Measurements from ENCODE around the gene POLR2B. TPM values are rescaled to one million over a fixed set of nuclear protein-coding genes. Genes with fewer than 3 reads are reported as not detected.
"Not testable (repeated sequence)": the region's sequence is repeated elsewhere in the genome, so short reads cannot be mapped to it uniquely, and the experiment has no call there.

POLR2B gene
- total RNA-seq, 1 donor from 2014 or later = 83.7 TPM

GRCh38 chr4:56986192-56986591 lies 7.5 kb downstream of the POLR2B start:
- DNase-seq (ENCODE audit: low read depth in 2 of 2) = no peak

DNA sequence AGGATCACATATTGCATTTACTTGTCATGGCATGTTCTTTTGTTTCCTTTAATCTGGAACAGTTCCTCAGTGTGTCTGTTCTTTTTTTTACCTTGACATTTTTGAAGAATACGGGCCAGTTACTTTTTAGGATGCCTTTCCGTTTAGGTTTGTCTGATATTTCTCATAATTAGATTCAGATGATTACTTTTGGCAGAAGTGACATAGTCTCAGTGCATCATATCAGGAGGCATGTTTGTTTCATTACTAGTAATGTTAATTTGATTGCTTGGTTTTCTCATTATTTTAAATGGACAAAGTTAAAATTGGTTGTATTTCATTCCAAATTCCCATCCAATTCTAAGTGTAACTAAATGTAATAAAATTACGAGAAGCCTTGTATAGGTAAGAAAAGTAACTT lies 8.3 kb downstream of the POLR2B start:
- DNase-seq (ENCODE audit: low read depth in 2 of 2) = no peak

- DNase-seq (ENCODE audit: low read depth in 2 of 2) = no peak
Measured at GRCh38 chr4:56990109-56990905, 11.6 kb downstream of the POLR2B start.

- peak in 1 of 2 donors; percentile 84 for DNase-seq (ENCODE audit: low read depth in 2 of 2)
Measured at GRCh38 chr4:56995525-56995924, 16.8 kb downstream of the POLR2B start.

- no peak for DNase-seq (ENCODE audit: low read depth in 2 of 2)
Measured at GRCh38 chr4:56999751-57000150, 21.1 kb downstream of the POLR2B start.

DNA sequence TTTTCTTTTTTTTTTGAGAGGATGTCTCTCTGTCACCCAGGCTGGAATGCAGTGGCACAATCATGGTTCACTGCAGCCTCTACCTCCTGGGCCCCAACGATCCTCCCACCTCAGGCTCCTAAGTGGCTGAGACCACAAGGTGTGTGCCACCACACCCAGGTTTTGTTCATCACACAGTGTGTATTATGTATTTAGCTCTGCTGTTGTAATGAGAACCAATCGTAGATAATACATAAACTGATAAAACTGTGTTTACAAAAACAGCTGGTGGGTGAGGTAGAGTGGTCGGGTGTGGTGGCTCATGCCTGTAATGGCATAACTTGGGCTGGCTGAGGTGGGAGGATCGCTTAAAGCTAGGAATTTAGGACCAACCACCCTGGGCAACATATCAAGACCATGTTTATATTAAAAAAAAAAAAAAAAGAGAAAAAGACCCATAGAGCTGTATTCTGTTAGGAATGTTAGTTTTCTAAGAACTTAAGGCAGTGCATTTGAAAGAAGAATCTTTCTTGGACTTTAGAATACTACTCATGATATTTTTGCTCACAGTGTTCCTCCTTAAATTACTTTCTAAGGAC lies 34.9 kb downstream of the POLR2B start:
- DNase-seq (ENCODE audit: low read depth in 2 of 2) = no peak

DNA sequence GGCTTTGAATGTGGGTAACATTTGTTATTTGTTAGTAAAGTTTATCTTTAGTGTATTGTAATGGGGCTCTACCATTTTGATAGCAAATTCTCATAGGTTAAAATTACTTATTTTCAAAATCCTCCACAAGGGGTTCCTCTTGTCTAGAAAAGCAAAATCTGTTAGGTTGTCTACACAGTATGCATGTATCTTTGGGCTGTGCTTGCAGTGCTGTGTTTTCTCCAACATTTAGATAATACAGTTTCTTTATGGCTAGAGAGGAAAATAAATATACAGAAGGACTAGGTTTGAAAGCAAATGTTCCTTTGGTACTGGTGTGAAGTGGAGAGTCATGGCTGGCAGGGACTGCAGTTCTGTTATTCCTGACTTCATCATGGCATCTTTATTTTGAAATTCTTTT lies 40.3 kb downstream of the POLR2B start:
- DNase-seq (ENCODE audit: low read depth in 2 of 2) = no peak

GRCh38 chr4:57020467-57021101 lies 41.9 kb downstream of the POLR2B start:
- peak in 1 of 2 donors; percentile 92 for DNase-seq (ENCODE audit: low read depth in 2 of 2)

DNA sequence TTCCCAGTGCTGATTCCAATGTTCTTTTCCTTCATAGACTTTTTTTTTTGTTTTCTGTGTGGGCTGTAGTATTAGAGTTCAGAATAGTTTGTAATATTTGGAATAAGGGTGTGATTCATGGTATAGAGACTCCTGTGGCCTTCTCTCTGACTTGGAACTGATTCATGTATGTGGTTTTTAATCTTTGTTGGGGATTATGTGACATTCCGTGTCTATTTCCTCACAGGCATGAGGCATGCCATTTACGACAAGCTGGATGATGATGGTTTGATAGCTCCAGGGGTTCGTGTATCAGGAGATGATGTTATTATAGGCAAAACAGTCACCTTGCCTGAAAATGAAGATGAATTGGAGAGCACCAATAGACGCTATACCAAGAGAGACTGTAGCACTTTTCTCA lies 44.4 kb downstream of the POLR2B start:
- peak in 1 of 2 donors; percentile 41 for DNase-seq (ENCODE audit: low read depth in 2 of 2)

GRCh38 chr4:57034520-57034919 lies 55.8 kb downstream of the POLR2B start:
- no peak for DNase-seq (ENCODE audit: low read depth in 2 of 2)

DNA sequence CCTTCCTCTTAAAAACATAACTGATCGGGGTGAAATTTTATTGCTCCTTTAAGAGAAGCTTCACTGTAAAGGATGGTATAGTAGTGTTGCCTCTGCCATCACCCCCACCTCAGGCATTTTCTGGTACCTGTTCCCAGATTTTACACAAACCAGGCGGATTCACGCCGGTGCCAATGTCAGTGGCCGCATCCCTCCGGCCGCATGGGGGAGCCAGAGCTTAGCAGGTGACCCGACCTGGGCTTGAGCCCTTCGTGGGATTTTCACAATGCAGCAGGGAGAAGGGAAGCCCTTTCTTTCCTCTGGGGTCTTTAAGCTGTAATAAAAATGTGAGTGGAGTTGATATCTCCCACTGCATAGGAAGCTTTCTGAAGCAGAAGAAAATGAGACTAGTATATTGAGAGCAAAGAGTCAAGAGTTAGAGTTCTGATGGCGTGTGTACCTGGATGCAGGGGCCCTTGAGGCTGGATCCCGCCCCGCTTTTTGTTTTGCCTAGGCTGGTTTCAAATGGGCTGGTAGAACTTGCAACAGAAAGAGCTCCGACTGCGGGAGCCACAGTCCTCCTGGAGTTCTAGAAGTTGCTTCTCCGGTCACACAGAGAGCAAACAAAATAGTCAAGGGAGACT lies 59.4 kb downstream of the POLR2B start:
- DNase-seq (ENCODE audit: low read depth in 2 of 2) = peak; percentile 34 to 57

DNA sequence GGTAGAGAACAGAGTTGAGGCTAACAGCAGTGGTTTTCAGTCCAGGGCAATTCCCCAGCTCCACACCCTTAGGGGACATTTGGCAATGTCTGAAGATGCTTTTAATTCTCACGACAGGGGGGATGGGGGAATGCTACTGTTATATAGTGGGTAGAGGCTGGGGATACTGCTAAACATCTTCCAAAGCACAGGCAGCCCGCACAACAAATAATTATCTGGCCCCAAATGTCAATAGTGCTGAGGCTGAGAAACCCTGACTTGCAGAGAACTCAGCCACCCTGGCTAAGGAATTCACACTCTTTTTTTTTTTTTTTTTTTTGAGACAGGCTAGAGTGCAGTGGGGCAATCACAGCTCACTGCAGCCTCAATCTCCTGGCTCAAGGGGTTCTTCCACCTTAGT lies 60.6 kb downstream of the POLR2B start:
- no peak for DNase-seq (ENCODE audit: low read depth in 2 of 2)

- no peak for DNase-seq (ENCODE audit: low read depth in 2 of 2)
Measured at GRCh38 chr4:57040510-57040909, 61.8 kb downstream of the POLR2B start.

DNA sequence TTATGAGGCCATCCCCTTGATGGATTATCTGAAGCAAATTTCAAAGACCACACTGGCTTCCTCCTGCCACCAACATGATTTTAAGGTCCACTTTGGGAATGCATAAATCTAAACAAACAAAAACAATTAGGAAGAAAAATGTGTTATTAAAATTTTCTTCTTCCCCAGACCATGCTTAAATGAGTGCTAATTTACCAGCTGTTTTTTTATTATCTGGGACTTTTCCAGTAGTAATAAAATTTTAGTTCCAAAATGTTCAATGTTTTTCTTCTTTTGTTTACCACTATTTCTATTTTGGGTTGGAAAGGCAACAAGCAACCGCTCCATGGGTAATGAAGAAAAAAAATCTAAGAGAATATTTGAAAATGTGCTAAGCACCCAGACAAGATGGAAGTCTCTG lies 62.3 kb downstream of the POLR2B start:
- DNase-seq (ENCODE audit: low read depth in 2 of 2) = no peak

- peak; percentile 51 to 57 for DNase-seq (ENCODE audit: low read depth in 2 of 2)
Measured at GRCh38 chr4:57042711-57043169, 64.0 kb downstream of the POLR2B start.

GRCh38 chr4:57043347-57044251 lies 64.9 kb downstream of the POLR2B start:
- peak; percentile 36 to 81 for DNase-seq (ENCODE audit: low read depth in 2 of 2)

- no peak for DNase-seq (ENCODE audit: low read depth in 2 of 2)
Measured at GRCh38 chr4:57044279-57044678, 65.6 kb downstream of the POLR2B start.

GRCh38 chr4:57044996-57045395 lies 66.3 kb downstream of the POLR2B start:
- DNase-seq (ENCODE audit: low read depth in 2 of 2) = no peak

GRCh38 chr4:57047046-57047445 lies 68.3 kb downstream of the POLR2B start:
- DNase-seq (ENCODE audit: low read depth in 2 of 2) = not testable (repeated sequence)

GRCh38 chr4:57048590-57049304 lies 70.1 kb downstream of the POLR2B start:
- peak in 1 of 2 donors; percentile 61 for DNase-seq (ENCODE audit: low read depth in 2 of 2)

Data from dermis microvascular lymphatic vessel endothelial cell (primary cell).